ENCODE measurements around the gene FGF9. TPM values are rescaled to one million over a fixed set of nuclear protein-coding genes. Genes with fewer than 3 reads are reported as not detected.

FGF9 gene
- total RNA-seq, result not detected in 2 replicates

GRCh38 chr13:21670883-21671619, at the start of gene FGF9:
Gene FGF9, plus strand, starts transcription at chr13:21671073. Its CDS starts 840 bp downstream, at chr13:21671913.

Other genes starting within 250 kb of the FGF9 start
- 76.4 and 88.6 TPM in 2 replicates for gene ZDHHC20, start 211.8 kb upstream of the FGF9 start, total RNA-seq
- gene MICU2, start 66.9 kb upstream of the FGF9 start, total RNA-seq, result 29.4 and 34.3 TPM in 2 replicates

Measured in vein endothelial cell (primary cell).